ENCODE data around the gene ZCCHC2. TPM values are rescaled to one million over a fixed set of nuclear protein-coding genes. Genes with fewer than 3 reads are reported as not detected.

The ZCCHC2 gene
- polyA plus RNA-seq, 2 of the 4 experiments (the other 2 are of a cell fraction) = 7.6 to 12.5 TPM

DNA sequence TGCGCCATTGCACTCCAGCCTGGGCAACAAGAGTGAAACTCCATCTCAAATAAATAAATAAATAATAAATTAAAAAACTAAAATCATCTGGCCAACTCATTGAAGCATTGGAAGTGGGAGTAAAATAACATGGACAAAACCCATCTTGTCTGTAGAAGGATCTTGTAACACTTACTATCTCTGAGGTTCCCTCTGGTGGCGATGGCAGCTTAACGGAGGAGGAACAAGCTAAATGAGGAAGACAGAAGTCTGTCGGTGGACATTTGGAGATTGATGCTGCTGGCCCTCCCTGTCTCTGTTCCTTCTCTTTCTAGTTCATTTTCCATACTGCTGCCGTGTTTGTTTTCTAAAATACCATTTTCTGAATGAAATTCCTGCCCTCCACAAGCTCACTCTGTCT, 43.4 kb downstream of the ZCCHC2 start (continued):
- no peak for TF ChIP-seq MYC (IDR thresholded peaks at IDR 0.05; ENCODE audit: borderline replicate concordance, low read length)
- TF ChIP-seq MAX (IDR thresholded peaks at IDR 0.05) = no peak
- TF ChIP-seq FOSB (CRISPR knock-in tag; IDR thresholded peaks at IDR 0.05) = no peak

DNA sequence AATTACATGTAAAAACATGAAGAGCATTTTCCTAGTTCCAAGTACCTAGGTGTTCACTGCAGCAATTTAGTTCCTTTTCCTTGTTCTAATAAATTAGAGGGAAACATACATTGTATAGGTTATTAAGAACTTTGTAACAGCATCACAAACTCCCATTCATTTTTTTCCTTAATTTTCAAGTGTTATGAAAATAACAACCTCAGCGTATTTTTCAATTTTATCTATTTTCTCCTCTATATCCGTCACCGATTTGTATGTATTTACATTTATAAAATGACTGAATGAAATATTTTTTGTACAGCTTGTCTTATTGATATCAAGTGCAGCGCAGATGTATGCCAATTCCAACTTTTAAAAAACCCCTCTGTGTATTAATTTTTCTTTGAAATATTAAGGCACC, 44.0 kb downstream of the ZCCHC2 start:
- 95% methylated on average over 4 of the region's 4 CpGs for WGBS (ENCODE audit: missing lambda C conversion rate)
- ATAC-seq = no peak
- Histone ChIP-seq H3K4me2 (no peak overlapping the region), H3K4me3 (no peak overlapping the region), H3K27ac (no peak overlapping the region), H3K4me1 (no peaks in the 10 kb centered on the region), H3K9me3 (no peaks in the 10 kb centered on the region)
- TF ChIP-seq RARB (CRISPR knock-in tag; IDR thresholded peaks at IDR 0.05) = no peak
- no peak for TF ChIP-seq BCL3 (IDR thresholded peaks at IDR 0.05)
- TF ChIP-seq MAFK (IDR thresholded peaks at IDR 0.05; ENCODE audit: partially characterized antibody) = peak; percentile 59
- no peak for TF ChIP-seq POLR2AphosphoS2 (conservative IDR thresholded peaks at IDR 0.05; ENCODE audit: low read length)
- no peak for TF ChIP-seq RFX5 (IDR thresholded peaks at IDR 0.05)
- no peak for TF ChIP-seq ZSCAN20 (CRISPR knock-in tag; IDR thresholded peaks at IDR 0.05)
- no peak for TF ChIP-seq GATA3 (IDR thresholded peaks at IDR 0.05; ENCODE audit: borderline replicate concordance)
- TF ChIP-seq MAX (IDR thresholded peaks at IDR 0.05) = no peak
- ChIA-PET POLR2A (no interaction called here), CTCF (interaction anchor here (0.6 to 3.9 kb wide), 6 partner anchors 17 to 173 kb away, joined by 3 to 17 read pairs (median 5); no protein-coding TSS in a partner anchor)
- FAIRE-seq = no peak
- DNase-seq (ENCODE audit: low read depth in 1 of 2, low spot score in 1 of 2) = no peak

DNA sequence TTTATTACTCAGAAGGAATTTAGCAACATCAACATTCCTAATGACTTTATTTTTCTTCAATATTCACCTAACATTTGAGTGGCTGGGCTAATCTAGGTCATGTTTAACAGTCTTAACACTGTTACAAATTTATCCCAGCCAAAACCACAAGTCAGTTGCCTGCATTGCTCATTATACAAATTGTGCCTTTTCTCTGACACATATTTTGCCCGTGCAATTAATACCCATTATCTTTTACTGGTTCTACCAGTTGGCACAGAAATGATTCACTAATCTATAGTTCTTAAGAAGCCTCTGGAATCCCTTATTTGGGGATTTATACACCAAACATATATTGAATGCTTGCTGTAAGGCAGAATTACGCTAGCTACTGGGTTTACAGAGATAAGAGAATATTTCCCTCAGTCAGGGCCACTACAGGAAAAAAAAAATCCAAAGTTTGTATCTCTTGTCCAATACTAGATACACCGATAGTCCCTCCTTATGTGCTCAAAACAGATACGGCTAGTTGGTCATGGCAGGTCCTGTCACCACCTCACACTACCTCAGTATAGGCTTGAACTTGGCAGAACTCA, 46.3 kb downstream of the ZCCHC2 start:
- ATAC-seq (no peak), DNase-seq (ENCODE audit: low read depth in 1 of 2, low spot score in 1 of 2) (no peak), FAIRE-seq (no peak)
- TF ChIP-seq KDM1A (IDR thresholded peaks at IDR 0.05; ENCODE audit: low read depth) (no peak), MYC (IDR thresholded peaks at IDR 0.05; ENCODE audit: borderline replicate concordance, low read length) (no peak), CBX8 (IDR thresholded peaks at IDR 0.05) (no peak), JUN (IDR thresholded peaks at IDR 0.05) (no peak), RFX5 (IDR thresholded peaks at IDR 0.05) (no peak), HOXB5 (CRISPR knock-in tag; IDR thresholded peaks at IDR 0.05) (no peak), RAD21 (conservative IDR thresholded peaks at IDR 0.05 in 1 of 2, IDR thresholded peaks at IDR 0.05 in 1 of 2) (no peak), EP300 (IDR thresholded peaks at IDR 0.05) (no peak)
- 98% methylated on average over 4 of the region's 4 CpGs for WGBS (ENCODE audit: missing lambda C conversion rate)
- H3K4me2 ChIP-seq = no peak overlapping the region
- no peaks in the 10 kb centered on the region for H3K4me1 ChIP-seq
- ChIA-PET POLR2A (no interaction called here), CTCF (interaction anchor here (0.8 to 4.2 kb wide), 4 partner anchors 15 to 414 kb away, joined by 3 to 16 read pairs (median 4); no protein-coding TSS in a partner anchor)
- no peak overlapping the region for H3K4me3 ChIP-seq
- H3K27ac ChIP-seq = no peak overlapping the region
- H3K9me3 ChIP-seq = no peaks in the 10 kb centered on the region

DNA sequence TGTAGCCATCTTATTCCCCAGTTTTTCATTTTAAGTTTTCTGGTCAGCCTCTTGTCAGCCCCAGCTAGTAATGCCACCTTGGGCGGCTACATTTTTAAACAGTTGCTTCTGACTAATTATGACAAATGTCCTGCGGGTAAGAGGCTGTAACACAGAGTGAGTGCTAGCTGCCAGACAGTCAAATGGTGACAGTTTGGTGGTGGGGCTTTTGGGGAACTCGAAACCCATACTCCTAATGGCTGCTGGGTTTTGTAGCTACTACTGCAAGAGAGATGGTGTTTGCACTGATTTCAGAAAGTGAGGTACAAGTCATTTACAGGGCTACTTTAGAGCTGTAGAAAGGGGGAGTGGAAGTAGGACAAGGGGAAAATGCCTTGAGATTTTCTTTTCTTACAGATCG, 48.2 kb downstream of the ZCCHC2 start:
- ChIA-PET CTCF (interaction anchor here (0.6 to 4.2 kb wide), 3 partner anchors 8 to 771 kb away, joined by 3 to 16 read pairs (median 4); no protein-coding TSS in a partner anchor), POLR2A (no interaction called here)
- Histone ChIP-seq H3K9me3 (no peaks in the 10 kb centered on the region), H3K27ac (no peak overlapping the region), H3K4me1 (no peaks in the 10 kb centered on the region), H3K4me2 (no peak overlapping the region), H3K4me3 (no peak overlapping the region)
- WGBS (ENCODE audit: missing lambda C conversion rate) = 74% methylated on average over 4 of the region's 4 CpGs
- DNase-seq (ENCODE audit: low read depth in 1 of 2, low spot score in 1 of 2) (no peak), FAIRE-seq (no peak), ATAC-seq (no peak)
- TF ChIP-seq, protein P1, sequence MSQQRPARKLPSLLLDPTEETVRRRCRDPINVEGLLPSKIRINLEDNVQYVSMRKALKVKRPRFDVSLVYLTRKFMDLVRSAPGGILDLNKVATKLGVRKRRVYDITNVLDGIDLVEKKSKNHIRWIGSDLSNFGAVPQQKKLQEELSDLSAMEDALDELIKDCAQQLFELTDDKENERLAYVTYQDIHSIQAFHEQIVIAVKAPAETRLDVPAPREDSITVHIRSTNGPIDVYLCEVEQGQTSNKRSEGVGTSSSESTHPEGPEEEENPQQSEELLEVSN (IDR thresholded peaks at IDR 0.05; ENCODE audit: borderline replicate concordance, low read depth) = no peak
- TF ChIP-seq RCOR1 (IDR thresholded peaks at IDR 0.05; ENCODE audit: low read depth, low read length) (no peak), HOXB13 (CRISPR knock-in tag; IDR thresholded peaks at IDR 0.05; ENCODE audit: low read depth) (no peak), MAX (IDR thresholded peaks at IDR 0.05) (no peak), USF2 (IDR thresholded peaks at IDR 0.05) (no peak), PHF8 (IDR thresholded peaks at IDR 0.05; ENCODE audit: borderline replicate concordance, low read depth) (no peak), SMC3 (IDR thresholded peaks at IDR 0.05) (no peak), CHD2 (IDR thresholded peaks at IDR 0.05; ENCODE audit: low read length, partially characterized antibody) (no peak), KDM1A (IDR thresholded peaks at IDR 0.05; ENCODE audit: low read depth) (no peak), HDAC2 (IDR thresholded peaks at IDR 0.05) (no peak), TP53 (CRISPR knock-in tag; IDR thresholded peaks at IDR 0.05) (no peak)
- TF ChIP-seq, protein P2, sequence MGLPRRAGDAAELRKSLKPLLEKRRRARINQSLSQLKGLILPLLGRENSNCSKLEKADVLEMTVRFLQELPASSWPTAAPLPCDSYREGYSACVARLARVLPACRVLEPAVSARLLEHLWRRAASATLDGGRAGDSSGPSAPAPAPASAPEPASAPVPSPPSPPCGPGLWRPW (IDR thresholded peaks at IDR 0.05) = no peak
